HG02840 (cell line): Measurements from ENCODE around the gene AACS.
"Not testable (repeated sequence)": the region's sequence is repeated elsewhere in the genome, so short reads cannot be mapped to it uniquely, and the experiment has no call there.

Experiments
- ATAC-seq: cut with Tn5 transposase; IDR thresholded peaks from one replicate; pipeline ENCODE4 v1.9.1; 2021; ENCODE audit warnings: mild to moderate bottlenecking, moderate library complexity, moderate number of reproducible peaks; ENCODE audit not compliant: unreplicated experiment, low FRiP score

Gene AACS

DNA sequence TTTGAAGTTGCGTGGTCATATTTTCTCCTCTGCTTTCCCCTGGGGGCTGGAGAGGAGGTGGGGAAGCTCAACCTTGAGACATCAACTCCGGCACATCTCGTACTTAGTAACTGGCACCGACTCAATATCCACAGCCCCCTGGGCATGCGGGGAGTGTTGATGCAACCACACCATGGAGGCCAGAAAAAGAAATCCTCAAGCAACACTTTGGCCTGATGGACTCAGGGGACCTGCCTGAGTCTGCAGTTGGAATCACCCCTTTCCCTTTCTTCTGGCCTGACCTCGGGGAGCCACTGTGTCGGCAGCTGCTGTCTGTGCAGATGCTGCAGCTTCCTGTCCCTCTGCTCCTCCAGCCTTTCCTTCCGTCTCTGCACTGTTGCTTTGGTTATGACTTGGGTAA, 11.4 kb upstream of the AACS start:
- no peak for ATAC-seq

DNA sequence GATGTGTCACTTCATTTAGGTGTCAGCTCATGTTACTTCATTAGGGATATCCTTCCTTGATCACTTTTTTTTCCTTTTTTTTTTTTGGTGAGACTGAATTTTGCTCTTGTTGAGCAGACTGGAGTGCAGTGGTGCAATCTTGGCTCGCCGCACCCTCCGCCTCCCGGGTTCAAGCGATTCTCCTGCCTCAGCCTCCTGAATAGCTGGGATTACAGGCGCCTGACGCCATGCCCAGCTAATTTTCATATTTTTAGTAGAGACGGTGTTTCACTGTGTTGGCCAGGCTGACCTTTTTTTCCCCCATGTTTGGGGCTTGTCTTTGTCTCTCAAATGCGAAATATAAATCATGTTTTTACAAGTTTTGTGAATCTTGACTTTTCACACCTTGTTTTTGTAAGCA, 9.6 kb upstream of the AACS start:
- ATAC-seq: no peak

DNA sequence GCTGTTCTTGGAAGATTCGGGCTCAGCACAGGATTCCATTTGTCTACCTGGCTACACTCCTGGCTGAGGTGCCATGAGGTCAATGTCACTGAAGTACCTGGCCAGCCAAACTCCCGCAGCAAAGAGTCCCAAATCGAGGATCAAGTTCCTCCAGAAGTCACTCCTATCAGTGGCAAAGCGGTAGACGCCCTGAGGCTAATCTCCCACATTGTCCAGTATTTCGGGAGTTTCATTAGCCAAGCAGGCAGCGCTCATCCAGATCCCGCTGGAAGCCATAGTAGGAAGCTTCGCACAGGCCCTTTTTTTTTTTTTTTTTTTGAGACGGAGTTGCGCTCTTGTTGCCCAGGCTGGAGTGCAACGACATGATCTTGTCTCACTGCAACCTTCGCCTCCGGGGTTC, 8.9 kb upstream of the AACS start:
- no peak for ATAC-seq

GRCh38 chr12:125057708-125058107, 7.5 kb upstream of the AACS start:
- ATAC-seq: no peak

DNA sequence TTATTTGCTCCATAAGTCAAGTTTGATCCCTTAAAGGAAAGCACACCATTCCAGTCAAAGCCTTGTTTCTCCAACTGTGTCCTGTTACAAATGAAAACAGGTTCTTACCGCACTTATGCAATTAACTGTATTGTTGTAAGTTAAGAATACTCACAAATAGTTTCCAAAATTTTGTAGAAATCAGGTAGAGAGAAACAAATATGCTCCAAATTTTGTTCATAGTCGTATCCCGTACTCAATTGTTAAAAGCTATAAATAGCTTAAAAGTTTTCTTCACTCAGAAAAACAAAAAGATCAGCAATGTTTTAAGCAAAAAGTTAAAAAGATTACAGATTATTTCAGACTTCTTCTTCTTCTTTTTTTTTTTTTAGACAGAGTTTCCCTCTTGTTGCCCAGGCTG, 4.0 kb upstream of the AACS start:
- ATAC-seq: no peak

DNA sequence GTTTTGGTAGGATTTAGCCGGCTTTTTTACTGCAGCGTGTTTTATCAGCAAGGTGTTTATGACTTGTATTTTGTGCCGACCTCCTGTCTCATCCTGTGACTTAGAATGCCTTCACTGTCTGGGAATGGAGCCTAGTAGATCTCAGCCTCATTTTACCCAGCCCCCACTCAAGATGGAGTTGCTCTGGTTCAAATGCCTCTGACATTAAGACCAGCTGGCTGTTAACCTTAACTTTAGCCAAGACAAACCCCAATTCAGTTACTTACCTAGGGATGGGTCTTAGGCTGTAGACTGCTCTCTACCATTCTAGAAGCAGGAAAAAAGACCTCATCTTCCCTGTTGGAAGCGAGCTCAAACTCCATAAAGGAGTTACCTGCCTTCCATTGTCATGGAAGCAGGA, 1.7 kb upstream of the AACS start:
- not testable (repeated sequence) for ATAC-seq

GRCh38 chr12:125064492-125064891, 743 bp upstream of the AACS start:
- no peak for ATAC-seq

GRCh38 chr12:125065919-125066570, 810 bp downstream of the AACS start:
- no peak for ATAC-seq

DNA sequence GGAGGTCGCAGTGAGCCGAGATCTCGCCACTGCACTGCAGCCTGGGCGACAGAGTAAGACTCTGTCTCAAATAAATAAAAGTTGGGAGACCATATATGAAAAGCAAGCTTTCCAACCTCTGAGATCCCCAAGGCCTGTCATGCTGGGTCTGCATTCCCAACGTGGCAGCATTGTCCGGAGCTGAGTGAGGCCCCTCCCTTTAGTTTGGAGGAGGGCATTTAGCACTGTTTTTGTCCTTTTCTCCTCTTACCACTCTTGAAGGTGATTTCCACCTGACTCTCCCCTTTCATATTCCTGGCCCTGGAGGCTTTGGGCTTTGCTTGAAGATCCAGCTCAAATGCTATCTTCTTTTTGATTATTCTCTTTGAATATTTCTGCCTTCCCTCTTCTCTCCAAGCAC, 3.2 kb downstream of the AACS start:
- no peak for ATAC-seq

DNA sequence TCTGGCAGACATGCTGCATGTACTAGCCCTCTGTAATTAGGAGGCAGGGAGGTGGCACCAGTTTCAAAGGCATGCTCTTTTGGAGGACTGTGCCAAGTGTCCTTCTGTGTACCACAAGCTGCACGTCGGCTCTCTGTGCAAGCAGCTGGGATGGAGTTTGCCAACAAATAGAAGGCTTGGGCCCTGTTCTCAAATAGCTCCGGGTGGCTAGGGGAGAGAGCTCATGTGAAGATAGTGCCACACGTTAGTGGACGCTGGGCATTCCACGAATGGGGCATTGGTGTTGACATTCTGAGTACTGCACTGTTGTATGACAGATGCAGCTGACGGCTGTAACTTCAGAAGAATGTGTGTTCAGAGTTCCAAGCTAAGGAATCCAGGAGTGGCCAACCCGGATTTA, 4.4 kb downstream of the AACS start:
- no peak for ATAC-seq

DNA sequence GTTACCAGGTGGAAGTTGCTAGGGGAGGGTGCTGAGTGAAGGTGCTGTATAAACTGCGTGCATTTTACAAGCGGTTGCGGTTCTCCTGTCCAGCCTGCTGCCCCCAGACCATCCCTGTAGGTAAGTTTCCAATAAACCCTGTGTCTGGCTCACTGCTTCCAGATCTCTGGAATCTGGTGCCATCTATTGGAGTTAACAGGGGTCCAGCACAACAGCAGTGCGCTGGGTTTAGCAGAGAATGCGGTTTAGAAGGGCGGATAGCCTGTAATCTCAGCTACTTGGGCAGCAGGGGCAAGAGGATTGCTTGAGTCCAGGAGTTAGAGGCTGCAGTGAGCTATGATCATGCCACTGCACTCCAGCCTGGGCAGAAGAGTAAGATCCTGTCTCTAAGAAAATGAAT, 4.9 kb downstream of the AACS start:
- no peak for ATAC-seq

DNA sequence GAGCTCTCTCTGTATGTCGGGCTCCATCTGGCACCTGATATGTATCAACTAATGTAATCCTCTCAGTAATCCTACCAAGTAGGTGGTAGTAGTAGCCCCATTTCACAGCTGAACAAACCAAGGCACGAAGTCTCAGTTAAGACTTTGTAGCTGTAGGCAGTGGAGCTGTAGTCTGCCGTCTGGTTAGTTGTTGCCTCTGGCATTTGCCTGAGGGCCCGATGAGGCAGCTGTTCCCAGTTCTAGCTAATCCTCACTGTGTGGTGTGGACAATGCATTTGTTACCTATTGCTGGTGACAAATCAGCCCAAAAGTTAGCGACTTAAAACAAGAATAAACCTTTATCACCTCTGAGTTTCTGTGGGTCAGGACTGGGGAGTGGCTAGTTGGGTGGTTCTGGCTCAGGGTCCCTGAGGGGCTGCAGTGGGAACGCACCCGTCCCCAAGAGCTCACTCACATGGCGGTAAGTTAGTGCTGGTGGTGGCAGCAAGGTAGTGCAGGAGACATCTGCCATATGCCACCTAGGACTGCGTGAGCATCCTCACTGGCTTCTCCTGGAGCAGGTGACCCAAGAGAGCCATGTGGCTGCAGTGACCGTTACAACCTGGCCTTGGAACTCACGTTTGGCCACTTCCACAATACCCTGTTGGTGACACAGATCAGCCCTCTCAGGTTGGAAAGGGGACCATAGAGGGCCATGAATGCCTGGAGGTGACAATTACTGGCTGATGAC, 5.6 kb downstream of the AACS start:
- no peak for ATAC-seq

- no peak for ATAC-seq
These were observed 6.2 kb downstream of the AACS start for GRCh38 chr12:125071456-125071855.

- ATAC-seq: no peak
These were observed 7.3 kb downstream of the AACS start for GRCh38 chr12:125072496-125072895.

DNA sequence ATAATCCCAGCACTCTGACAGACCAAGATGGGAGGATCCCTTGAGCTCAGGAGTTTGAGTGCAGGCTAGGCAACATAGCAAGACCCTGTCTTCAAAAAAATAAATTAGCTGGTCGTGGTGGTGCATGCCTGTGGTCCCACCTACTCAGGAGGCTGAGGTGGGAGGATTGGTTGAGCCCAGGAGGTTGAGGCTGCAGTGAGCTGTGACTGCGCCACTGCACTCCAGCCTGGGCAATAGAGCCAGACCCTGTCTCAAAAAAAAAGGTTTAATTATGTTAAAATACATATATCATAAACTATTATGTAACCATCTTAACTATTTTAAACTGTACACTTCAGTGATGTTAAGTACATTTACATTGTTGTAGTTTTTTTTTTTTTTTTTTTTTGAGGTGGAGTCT, 9.1 kb downstream of the AACS start:
- not testable (repeated sequence) for ATAC-seq

DNA sequence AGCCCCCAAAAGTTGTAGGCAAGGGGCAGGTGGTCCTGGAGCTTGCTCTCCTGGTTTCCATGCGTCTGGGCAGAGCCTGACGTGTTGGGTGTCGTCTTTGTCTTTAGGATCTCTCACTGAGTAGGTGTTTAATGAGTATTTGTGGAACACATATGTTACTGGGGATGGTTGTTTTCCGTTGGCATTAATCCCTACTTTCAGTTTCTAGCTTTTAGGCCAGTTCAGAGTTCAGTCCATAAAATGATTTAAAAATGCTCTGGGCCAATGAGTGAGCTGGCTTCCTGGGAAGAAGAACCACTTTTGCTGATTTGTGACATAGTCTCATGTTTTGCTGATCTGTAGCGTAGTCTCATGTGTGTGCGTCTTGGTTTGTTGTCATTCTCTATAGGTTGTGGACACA, 10.9 kb downstream of the AACS start:
- ATAC-seq: no peak

DNA sequence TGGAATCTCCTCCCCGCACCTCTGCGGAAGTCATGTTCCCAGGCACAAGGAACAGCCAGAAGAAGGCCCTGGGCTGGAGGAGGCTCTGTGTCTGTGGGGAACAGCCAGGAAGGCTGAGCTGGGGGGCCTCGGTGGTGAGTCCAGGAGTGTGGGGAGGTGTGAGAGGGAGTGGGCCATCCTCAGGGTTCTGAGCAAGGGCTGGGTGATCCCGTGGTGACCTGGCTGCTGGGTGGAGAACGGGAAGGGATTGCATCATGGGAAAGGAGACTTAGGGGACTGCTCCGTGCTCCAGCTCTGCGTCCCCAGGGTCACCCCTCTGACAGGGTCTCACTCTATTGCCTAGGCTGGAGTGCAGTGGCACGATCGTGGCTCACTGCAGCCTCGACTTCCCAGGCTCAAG, 13.8 kb downstream of the AACS start:
- no peak for ATAC-seq

DNA sequence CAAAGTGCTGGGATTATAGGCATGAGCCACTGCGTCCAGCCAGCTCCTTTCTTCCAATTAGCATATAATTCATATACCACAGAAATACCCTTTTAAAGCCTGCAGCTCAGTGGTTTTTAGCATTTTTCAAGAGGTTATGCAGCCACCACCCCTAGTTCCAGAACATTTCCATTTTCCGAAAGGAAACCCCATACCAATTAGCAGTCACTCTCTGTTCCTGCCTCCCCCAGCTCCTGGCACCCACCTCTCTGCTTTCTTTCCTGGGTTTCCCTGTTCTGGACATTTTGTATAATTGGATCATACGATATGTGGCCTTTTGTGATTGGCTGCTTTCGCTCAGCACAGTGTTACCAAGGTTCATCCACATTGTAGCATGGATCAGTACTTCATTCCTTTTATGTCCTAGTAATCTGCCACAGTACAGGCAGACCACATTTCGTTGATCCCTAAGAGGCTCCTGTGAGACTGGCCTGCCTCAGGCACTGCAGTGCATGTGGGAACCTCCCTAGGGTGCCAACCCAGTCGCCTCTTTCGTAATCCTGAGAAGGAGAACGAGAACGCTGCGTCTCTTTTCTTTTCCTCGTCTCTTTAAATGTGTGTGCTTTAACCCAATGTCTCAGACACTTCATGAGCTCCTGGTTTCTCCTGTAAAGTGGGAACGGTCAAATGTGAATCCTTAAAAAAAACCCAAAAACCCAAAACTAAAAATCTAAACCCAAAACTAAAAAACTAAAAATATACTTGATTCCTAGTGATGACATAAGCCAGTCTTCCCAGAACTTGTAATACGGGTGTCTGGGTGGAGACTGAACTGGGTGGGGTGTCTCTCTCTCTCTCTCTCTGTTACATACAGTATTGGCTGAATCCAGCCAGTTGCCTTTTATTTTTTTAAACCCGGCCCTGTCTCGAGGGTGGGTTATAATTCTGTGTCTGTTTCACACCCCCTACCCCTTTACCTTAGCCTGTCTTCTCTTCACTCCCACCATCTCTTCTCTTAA, 14.7 kb downstream of the AACS start:
- ATAC-seq: no peak

- peak; percentile 49 for ATAC-seq
These were observed 16.2 kb downstream of the AACS start for GRCh38 chr12:125081427-125081826.

DNA sequence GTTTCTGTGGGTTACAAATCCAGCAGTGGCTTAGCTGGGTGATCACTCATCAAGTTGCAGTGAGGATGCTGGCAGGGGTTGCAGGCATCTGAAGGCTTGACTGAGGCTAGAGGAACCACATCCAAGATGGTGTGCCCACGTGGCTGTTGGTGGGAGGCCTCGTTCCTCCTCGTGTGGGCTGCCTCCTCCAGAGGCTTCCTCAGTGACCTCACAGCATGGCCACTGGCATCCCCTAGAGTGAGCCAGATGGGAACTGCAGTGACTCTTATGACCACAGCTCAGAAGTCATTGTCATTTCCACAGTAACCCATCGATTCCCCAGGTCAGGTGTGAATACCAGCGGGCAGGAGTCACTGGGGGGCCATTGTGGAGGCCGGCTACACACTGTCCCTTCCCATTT, 17.8 kb downstream of the AACS start:
- ATAC-seq: no peak

GRCh38 chr12:125088199-125088598, 23.0 kb downstream of the AACS start:
- ATAC-seq: not testable (repeated sequence)
